GM12872 (cell line): Measurements from ENCODE around the gene WDFY4.

Experiments
- TF ChIP-seq, protein P1 (sequence below): IDR thresholded peaks from 3 replicates; pipeline ENCODE4 v1.5.1; 2011; ENCODE audit warnings: low read depth, mild to moderate bottlenecking, low read length, moderate library complexity; ENCODE audit not compliant: insufficient read depth

Gene WDFY4

GRCh38 chr10:48958598-48959190 lies 274.0 kb downstream of the WDFY4 start:
- TF ChIP-seq, protein P1, sequence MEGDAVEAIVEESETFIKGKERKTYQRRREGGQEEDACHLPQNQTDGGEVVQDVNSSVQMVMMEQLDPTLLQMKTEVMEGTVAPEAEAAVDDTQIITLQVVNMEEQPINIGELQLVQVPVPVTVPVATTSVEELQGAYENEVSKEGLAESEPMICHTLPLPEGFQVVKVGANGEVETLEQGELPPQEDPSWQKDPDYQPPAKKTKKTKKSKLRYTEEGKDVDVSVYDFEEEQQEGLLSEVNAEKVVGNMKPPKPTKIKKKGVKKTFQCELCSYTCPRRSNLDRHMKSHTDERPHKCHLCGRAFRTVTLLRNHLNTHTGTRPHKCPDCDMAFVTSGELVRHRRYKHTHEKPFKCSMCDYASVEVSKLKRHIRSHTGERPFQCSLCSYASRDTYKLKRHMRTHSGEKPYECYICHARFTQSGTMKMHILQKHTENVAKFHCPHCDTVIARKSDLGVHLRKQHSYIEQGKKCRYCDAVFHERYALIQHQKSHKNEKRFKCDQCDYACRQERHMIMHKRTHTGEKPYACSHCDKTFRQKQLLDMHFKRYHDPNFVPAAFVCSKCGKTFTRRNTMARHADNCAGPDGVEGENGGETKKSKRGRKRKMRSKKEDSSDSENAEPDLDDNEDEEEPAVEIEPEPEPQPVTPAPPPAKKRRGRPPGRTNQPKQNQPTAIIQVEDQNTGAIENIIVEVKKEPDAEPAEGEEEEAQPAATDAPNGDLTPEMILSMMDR = no peak

DNA sequence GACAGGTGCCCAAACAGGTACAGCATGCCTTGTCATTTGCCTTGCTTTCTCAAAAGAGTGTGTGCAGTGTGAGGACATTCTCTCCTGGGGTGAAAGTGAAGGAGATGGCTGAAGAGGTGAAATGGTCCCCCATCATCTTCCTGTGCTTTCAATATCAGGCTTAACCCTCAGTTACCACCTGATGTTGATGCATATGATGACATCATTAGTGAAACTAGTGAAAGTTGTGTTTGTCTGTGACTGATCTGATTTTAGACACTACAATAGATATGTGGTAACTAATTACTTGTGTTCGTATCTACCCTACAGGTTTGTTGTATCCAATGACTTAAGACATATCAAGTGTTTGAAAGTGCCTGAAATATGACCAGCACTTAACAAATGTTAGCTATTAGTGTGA lies 279.4 kb downstream of the WDFY4 start:
- TF ChIP-seq, protein P1 = no peak

GRCh38 chr10:48965460-48965859 lies 280.8 kb downstream of the WDFY4 start:
- TF ChIP-seq, protein P1 = no peak

DNA sequence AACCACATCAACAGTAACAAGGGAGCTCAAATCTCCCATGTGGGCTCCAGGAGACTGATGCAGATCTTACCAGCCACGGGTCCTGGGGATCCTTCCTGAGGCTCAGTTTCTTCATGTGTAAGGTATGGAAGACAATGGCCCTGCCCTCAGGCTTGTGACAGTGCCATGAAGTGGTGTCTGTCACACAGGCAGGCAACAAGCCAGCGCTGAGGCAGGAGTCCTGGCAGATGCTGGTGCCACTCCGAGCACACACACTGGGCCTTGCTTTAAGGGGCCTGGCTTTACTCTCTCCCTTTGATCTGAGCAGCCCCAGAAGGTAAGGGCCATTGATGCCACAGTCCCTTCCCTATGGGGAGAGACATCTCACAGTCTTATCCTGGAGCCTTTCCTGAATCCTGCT lies 283.4 kb downstream of the WDFY4 start:
- TF ChIP-seq, protein P1 = no peak

- TF ChIP-seq, protein P1 = no peak
Observed at GRCh38 chr10:48970046-48970445, 285.4 kb downstream of the WDFY4 start.

DNA sequence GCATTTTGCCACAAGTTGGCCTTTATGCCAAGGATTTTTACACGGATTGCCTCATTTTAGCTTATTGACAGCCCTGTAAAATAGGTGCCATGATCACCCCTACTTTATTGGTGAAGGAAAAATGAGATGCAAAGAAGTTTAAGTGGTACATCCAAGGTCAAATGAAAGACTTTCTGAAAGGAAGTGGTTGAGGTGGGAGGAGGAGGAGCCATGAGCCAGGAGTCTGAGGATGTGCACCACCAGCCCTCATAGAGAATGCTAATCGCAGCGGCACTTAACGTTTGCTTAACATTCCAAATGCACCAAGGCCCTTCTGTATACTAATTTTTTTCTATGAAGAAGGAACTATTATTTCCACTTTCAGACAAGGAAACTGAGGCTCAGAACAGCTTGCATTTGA lies 286.0 kb downstream of the WDFY4 start:
- TF ChIP-seq, protein P1 = no peak

DNA sequence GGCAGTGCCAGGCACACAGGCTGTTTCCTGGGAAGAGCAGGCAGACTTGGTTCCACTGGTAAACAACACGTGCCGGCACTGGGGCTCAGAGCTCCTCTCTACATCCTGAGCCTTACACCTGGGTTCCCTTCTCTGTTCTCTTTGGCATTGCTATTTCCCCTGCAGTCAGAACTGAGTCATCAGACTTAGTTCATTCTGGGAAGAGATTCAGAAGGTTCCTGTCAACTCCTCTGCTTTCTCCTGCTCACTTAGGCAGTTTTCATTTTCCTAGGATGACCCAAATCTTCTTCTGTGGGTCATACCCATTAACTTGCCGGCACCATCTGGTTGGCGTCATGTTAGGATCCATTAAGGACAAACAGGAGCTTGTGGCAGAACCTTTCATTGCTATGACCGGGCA lies 288.4 kb downstream of the WDFY4 start:
- TF ChIP-seq, protein P1 = no peak
